ENCODE measurements around the gene PDE2A. TPM values are rescaled to one million over a fixed set of nuclear protein-coding genes. Genes with fewer than 3 reads are reported as not detected.

PDE2A gene
- total RNA-seq, 4 donors from 2014 or later = 13.4 to 26.6 (median 21.9) TPM

DNA sequence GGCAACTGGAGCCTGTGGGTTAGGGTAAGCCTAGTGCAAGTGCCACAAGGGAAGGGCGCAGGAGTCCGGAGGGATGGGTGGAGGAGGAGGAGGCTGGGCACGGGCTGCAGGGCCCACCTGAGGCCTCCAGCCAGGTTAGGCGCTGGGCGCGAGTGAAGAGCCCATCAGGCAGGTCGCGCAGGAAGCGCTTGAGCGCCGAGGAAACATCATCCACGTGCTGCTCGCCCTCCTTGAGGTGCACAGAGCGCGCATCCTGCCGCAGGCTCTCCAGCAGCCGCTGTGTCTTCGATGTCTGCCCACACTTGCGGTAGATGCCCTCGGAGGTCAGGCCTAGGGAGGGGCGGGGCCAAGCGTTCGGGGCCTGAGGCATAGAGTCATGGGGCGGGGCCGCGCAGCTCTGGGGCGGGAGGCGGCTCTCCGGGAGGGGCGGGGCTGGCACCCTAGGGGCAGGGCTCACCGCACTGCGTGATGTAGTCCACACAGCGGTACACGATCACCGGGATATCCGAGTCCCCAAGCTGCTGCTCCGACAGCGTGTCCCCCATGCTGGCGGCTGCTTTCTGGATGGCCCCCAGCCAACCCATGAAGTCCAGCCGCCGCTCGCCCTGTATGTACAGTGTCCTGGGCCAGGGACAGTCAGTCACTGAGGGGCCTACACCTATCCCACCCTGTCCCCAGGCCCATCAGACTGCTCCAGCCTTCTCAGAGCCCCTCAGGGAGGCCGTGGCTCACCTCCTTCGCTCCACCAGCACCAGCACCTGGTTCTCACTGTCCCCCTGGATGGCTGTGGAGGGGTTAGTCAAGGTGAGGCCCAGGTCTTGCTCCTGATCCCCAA, 22.9 kb upstream of the PDE2A start:
- peak; percentile 35 to 62 for DNase-seq
- Histone ChIP-seq H3K9me3 (no peaks in the 10 kb centered on the region), H3K27ac (peak overlapping the region in 1 of 4 donors; percentile 46), H3K36me3 (peaks cover 1 to 89% of the 10 kb centered on the region in 2 donors), H3K4me3 (no peak overlapping the region), H3K4me1 (no peaks in the 10 kb centered on the region), H3K27me3 (no peaks in the 10 kb centered on the region)
- intact Hi-C loops (cut with DNase I; ENCODE audit: low total_unique reads) (no loop called here), in situ Hi-C loops (cut with MboI; ENCODE audit: low sequenced_read_pairs in 4 of 4) (no loop called here)
- ATAC-seq = peak in 1 of 2 donors; percentile 22
- TF ChIP-seq, protein P1, sequence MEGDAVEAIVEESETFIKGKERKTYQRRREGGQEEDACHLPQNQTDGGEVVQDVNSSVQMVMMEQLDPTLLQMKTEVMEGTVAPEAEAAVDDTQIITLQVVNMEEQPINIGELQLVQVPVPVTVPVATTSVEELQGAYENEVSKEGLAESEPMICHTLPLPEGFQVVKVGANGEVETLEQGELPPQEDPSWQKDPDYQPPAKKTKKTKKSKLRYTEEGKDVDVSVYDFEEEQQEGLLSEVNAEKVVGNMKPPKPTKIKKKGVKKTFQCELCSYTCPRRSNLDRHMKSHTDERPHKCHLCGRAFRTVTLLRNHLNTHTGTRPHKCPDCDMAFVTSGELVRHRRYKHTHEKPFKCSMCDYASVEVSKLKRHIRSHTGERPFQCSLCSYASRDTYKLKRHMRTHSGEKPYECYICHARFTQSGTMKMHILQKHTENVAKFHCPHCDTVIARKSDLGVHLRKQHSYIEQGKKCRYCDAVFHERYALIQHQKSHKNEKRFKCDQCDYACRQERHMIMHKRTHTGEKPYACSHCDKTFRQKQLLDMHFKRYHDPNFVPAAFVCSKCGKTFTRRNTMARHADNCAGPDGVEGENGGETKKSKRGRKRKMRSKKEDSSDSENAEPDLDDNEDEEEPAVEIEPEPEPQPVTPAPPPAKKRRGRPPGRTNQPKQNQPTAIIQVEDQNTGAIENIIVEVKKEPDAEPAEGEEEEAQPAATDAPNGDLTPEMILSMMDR (IDR thresholded peaks at IDR 0.05 in 4 of 5, conservative IDR thresholded peaks at IDR 0.05 in 1 of 5) = no peak
- TF ChIP-seq POLR2A (IDR thresholded peaks at IDR 0.05) = no peak

DNA sequence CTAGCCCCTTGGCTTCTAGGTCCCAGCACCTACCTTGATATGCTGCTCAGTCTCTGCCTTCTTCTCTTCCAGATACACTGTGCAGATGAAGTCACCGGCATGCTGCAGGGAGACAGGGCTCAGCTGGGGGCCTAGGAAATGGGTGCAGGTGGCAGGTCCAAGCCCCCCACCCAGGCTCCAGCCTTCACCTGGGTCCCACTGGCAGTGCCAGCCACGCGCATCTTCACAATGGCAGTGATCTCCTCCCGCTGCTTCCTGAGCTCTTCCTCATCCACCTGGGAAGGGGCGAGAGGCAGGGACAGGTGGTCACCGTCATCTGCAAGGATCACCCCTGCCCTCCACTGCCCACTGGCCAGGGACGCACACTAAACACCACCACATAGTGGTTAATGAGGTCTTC, 21.1 kb upstream of the PDE2A start:
- intact Hi-C loops (cut with DNase I; ENCODE audit: low total_unique reads) = no loop called here
- in situ Hi-C loops (cut with MboI; ENCODE audit: low sequenced_read_pairs in 4 of 4) = no loop called here
- no peak for DNase-seq
- ATAC-seq = no peak
- Histone ChIP-seq H3K4me1 (no peaks in the 10 kb centered on the region), H3K4me3 (no peak overlapping the region), H3K9me3 (no peaks in the 10 kb centered on the region), H3K27me3 (no peaks in the 10 kb centered on the region), H3K27ac (no peak overlapping the region), H3K36me3 (peaks cover 4 to 86% of the 10 kb centered on the region in 2 donors)
- no peak for TF ChIP-seq POLR2A (IDR thresholded peaks at IDR 0.05)
- TF ChIP-seq, protein P1 (IDR thresholded peaks at IDR 0.05 in 4 of 5, conservative IDR thresholded peaks at IDR 0.05 in 1 of 5) = no peak

DNA sequence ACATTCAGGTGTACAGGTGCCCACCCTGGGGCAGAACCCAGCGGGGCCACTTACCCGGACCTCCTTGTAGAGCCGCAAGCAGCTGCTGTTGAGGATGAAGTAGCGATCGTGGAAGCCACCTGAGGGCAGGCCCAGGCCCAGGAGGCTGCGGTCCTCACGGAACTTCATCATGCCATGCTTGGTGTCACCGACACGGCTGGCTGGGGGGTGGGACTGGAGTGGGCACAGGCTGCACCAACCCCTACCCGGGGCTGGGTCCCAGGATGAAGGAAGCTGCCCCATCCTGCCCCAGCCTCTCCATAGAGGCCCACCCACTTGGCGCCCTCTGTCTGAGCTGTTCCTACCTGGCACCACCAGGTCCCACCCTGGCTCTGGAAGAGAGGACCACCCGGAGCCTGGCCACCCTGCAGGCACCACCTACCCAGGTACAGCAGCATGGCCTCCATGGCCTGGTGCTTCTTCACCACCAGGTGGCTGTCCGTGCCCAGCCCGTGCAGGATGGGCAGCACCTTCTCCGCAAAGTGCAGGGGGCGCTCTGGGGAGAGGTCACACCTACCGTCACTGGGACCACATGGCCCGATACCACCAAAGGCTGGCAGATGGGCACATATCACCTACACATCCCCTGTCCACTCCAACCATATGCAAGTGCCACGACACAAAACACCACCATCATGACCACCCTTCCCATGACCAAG, 19.2 kb upstream of the PDE2A start:
- peaks cover 4 to 76% of the 10 kb centered on the region in 2 donors for H3K36me3 ChIP-seq
- no peak overlapping the region for H3K4me3 ChIP-seq
- TF ChIP-seq, protein P1 (IDR thresholded peaks at IDR 0.05 in 4 of 5, conservative IDR thresholded peaks at IDR 0.05 in 1 of 5) = no peak
- no peak for TF ChIP-seq POLR2A (IDR thresholded peaks at IDR 0.05)
- no peak for ATAC-seq
- no peaks in the 10 kb centered on the region for H3K9me3 ChIP-seq
- H3K4me1 ChIP-seq = no peaks in the 10 kb centered on the region
- in situ Hi-C loops (cut with MboI; ENCODE audit: low sequenced_read_pairs in 4 of 4) = no loop called here
- DNase-seq = no peak
- no peaks in the 10 kb centered on the region for H3K27me3 ChIP-seq
- intact Hi-C loops (cut with DNase I; ENCODE audit: low total_unique reads) = no loop called here
- no peak overlapping the region for H3K27ac ChIP-seq

DNA sequence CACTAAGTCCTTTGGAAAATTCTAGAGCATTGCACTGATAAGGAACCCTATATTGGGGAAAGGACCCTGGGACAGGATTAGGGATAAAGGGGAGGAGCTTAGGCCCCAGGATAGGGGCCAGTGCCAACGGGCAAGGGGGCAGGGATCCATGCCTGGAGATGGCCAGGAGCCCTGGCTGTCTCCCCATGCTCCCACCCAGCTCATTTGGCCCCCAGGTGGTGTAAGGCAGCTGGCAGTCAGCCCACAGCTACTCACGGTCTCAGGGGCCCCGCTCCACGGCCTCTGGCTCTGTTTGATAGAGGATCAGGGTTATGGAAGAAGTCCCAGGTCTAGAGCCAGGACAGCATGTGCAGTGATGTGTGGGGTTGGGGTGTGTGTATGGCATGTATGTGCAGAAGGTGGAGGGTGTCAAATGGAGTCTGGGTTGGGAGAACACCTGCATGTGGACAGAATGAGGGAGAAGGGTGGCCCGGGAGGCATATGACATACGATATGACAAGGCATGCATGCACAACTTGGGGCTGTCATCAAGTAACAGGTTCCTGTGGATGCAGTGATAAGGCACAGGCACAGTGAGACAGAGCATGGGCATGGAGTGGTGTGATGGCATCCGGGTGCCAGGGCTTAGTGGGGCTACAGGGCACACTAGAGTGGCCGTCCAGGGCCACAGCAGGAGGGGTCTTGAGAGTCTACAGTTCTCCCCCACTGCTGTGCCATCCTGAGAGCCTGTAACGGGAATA, 18.4 kb upstream of the PDE2A start:
- in situ Hi-C loops (cut with MboI; ENCODE audit: low sequenced_read_pairs in 4 of 4) = no loop called here
- H3K9me3 ChIP-seq = no peaks in the 10 kb centered on the region
- H3K27me3 ChIP-seq = no peaks in the 10 kb centered on the region
- peaks cover 4 to 78% of the 10 kb centered on the region in 2 donors for H3K36me3 ChIP-seq
- DNase-seq = no peak
- no peak for ATAC-seq
- no peak overlapping the region for H3K4me3 ChIP-seq
- intact Hi-C loops (cut with DNase I; ENCODE audit: low total_unique reads) = no loop called here
- H3K4me1 ChIP-seq = no peaks in the 10 kb centered on the region
- H3K27ac ChIP-seq = no peak overlapping the region
- TF ChIP-seq, protein P1 (IDR thresholded peaks at IDR 0.05 in 4 of 5, conservative IDR thresholded peaks at IDR 0.05 in 1 of 5) = no peak

Measured in gastrocnemius medialis (tissue), 4 donors.